GM12878 (cell line): ENCODE data around the gene ABCF1. TPM values are rescaled to one million over a fixed set of nuclear protein-coding genes. Genes with fewer than 3 reads are reported as not detected.
A peak's percentile ranks its signal among the peaks of the same experiment; 100 is the strongest.

Source experiments
- ATAC-seq: fragments of 200-7000 bp; cut with Tn5 transposase; 3 replicates; pipeline ENCODE4 v1.9.1; 2020; ENCODE audit warnings: mild to moderate bottlenecking, moderate library complexity
- BruUV-seq: library from RNA; stranded (reverse); fragments of 400-500 nt; replicated peaks from 2 replicates; lab custom pipeline; 2021; lab: Mats Ljungman, UMichigan
- CTCF ChIA-PET: fragments of 300-600 bp; sonication (Branson Sonifier 250); formaldehyde crosslinking; extraction: SDS; loops from one replicate; lab custom pipeline; 2021; ENCODE audit warnings: inconsistent platforms; lab: Yijun Ruan, JAX
- POLR2A ChIA-PET: fragments of 350-600 bp; formaldehyde crosslinking; extraction: SDS; loops from one replicate; lab custom pipeline; 2021; ENCODE audit warnings: inconsistent platforms; lab: Charles Lee
- RAD21 ChIA-PET: fragments of 300-600 bp; sonication (Branson Sonifier 250); formaldehyde crosslinking; loops from one replicate; lab custom pipeline; 2023; ENCODE audit warnings: antibody characterized with exemption; ENCODE audit not compliant: unreplicated experiment; lab: Charles Lee
- SMC1A ChIA-PET: fragments of 300-600 bp; sonication (Branson Sonifier 250); formaldehyde crosslinking; loops from one replicate; lab custom pipeline; 2023; ENCODE audit not compliant: unreplicated experiment, uncharacterized antibody; lab: Charles Lee
- DNase-seq: peaks from one replicate; pipeline ENCODE4 v3.0.0-alpha.2; 2011; ENCODE audit warnings: low read depth, low spot score
- FAIRE-seq: peaks from 3 replicates; lab custom pipeline; 2011; peaks lifted over from hg19 to GRCh38; lab: Jason Lieb, UNC
- H2AFZ ChIP-seq: 2 replicates; pipeline ENCODE4 v1.6.0; 2011; ENCODE audit warnings: low read depth, low read length, control low read depth; ENCODE audit not compliant: control insufficient read depth
- H3K27ac ChIP-seq: 2 replicates; pipeline ENCODE4 v1.5.1; 2011; ENCODE audit warnings: control low read depth; ENCODE audit not compliant: control insufficient read depth, insufficient read depth
- H3K27me3 ChIP-seq, 2 experiments: replicated peaks in 1 of 2; 2 replicates each; pipeline versions ENCODE4 v1.6.0 to v1.6.1; 2011; ENCODE audit warnings: low read length in 1 of 2; ENCODE audit not compliant: control insufficient read depth in 2 of 2, insufficient read depth in 2 of 2
- H3K36me3 ChIP-seq, 2 experiments: 2 replicates each; pipeline ENCODE4 v1.5.1; 2011; ENCODE audit warnings: low read length in 1 of 2; ENCODE audit not compliant: control insufficient read depth in 2 of 2, insufficient read depth in 2 of 2
- H3K4me1 ChIP-seq: 2 replicates; pipeline ENCODE4 v1.6.1; 2011; ENCODE audit warnings: mild to moderate bottlenecking, low read length, moderate library complexity, mixed read lengths; ENCODE audit not compliant: control insufficient read depth, insufficient read depth
- H3K4me2 ChIP-seq: 2 replicates; pipeline ENCODE4 v1.6.0; 2011; ENCODE audit warnings: control low read depth; ENCODE audit not compliant: control insufficient read depth, insufficient read depth
- H3K4me3 ChIP-seq: fragments of 200-600 bp; sonication (generic); 2 replicates; pipeline ENCODE4 v1.5.1; 2016
- H3K79me2 ChIP-seq: 2 replicates; pipeline ENCODE4 v1.6.0; 2011; ENCODE audit warnings: low read length; ENCODE audit not compliant: control insufficient read depth, insufficient read depth
- H3K9ac ChIP-seq: 2 replicates; pipeline ENCODE4 v1.8.0; 2011; ENCODE audit warnings: low read length, control low read depth, mixed read lengths; ENCODE audit not compliant: control insufficient read depth, insufficient read depth
- H3K9me3 ChIP-seq: replicated peaks from 3 replicates; pipeline ENCODE4 v1.5.1; 2011; ENCODE audit warnings: mild to moderate bottlenecking, low read length; ENCODE audit not compliant: control insufficient read depth, insufficient read depth
- H4K20me1 ChIP-seq: 2 replicates; pipeline ENCODE4 v1.6.0; 2011; ENCODE audit not compliant: control insufficient read depth, insufficient read depth
- CEBPB ChIP-seq, 2 experiments: fragments of 150-350 bp in 1 of 2; IDR thresholded peaks; 2 replicates each; pipeline ENCODE4 v1.6.1; 2012 to 2014; ENCODE audit warnings: low read depth in 2 of 2, low read length in 2 of 2, borderline replicate concordance in 1 of 2, inconsistent platforms in 1 of 2
- ZNF217 ChIP-seq: fragments of 450-650 bp; IDR thresholded peaks from 2 replicates; pipeline ENCODE4 v1.6.1; 2017; ENCODE audit warnings: antibody characterized with exemption, mild to moderate bottlenecking
- WGBS: methylation state at CpG from one replicate; pipeline ENCODE4 v1.1.6; 2016; ENCODE audit warnings: low lambda C conversion rate; ENCODE audit not compliant: insufficient replicate concordance, insufficient coverage; ENCODE audit errors: missing lambda C conversion rate; 5-methylcytosine and 5-hydroxymethylcytosine counted together
- in situ Hi-C: fragments of 300-500 bp; cut with MboI; formaldehyde crosslinking; loops from 9 replicates; pipeline ENCODE4 v1.14.3; 2018; ENCODE audit warnings: mixed read lengths
- intact Hi-C: fragments of 100-400 bp; cut with micrococcal nuclease; formaldehyde crosslinking; loops from one replicate; pipeline ENCODE4 v1.14.2; 2022; ENCODE audit not compliant: unreplicated experiment
- polyA plus RNA-seq, 11 experiments: library from polyadenylated mRNA; depleted of rRNA in 4 of 11; unstranded in 6 of 11; stranded (reverse) in 5 of 11; fragments of >200 nt; fragmentation: Nextera tagmentation in 4 of 11; fragmentation: Illumina TruSeq in 1 of 11; extraction: Ambion mirVana in 4 of 11; extraction: Trizol in 1 of 11; gene quantifications; 1 replicate in 1 of 11; 2 replicates in 10 of 11; pipeline versions ENCODE4 v1.2.1 to v1.2.3, GENCODE V29; 2011 to 2016; ENCODE audit warnings: inconsistent platforms in 2 of 11, missing spikeins in 2 of 11, low read depth in 1 of 11
- total RNA-seq, 4 experiments: library from RNA; depleted of rRNA in 3 of 4; stranded (reverse); fragments of >200 nt in 3 of 4; fragmentation: Illumina TruSeq in 1 of 4; extraction: Trizol in 1 of 4; gene quantifications; 2 replicates each; pipeline versions ENCODE4 v1.2.1 to v1.2.3, GENCODE V29; 2013 to 2021
- TF ChIP-seq, protein P1 (sequence below): IDR thresholded peaks from 2 replicates; pipeline ENCODE4 v1.6.1; 2011; ENCODE audit warnings: low read depth, low read length, improper control_type of control experiment, borderline replicate concordance
- TF ChIP-seq, protein P2 (sequence below): fragments of 150-350 bp; IDR thresholded peaks from 2 replicates; pipeline ENCODE4 v1.6.1; 2016; ENCODE audit warnings: low read depth, low read length
- TF ChIP-seq, protein P3 (sequence below): fragments of 450-650 bp; IDR thresholded peaks from 2 replicates; pipeline ENCODE4 v1.6.1; 2016; ENCODE audit warnings: mild to moderate bottlenecking

The ABCF1 gene
- total and polyA plus RNA-seq, 10 of the 15 experiments (the other 5 are each of a cell fraction or from before 2014, with no cell fraction given) = 21.3 to 79.6 (median 55.9) TPM

DNA sequence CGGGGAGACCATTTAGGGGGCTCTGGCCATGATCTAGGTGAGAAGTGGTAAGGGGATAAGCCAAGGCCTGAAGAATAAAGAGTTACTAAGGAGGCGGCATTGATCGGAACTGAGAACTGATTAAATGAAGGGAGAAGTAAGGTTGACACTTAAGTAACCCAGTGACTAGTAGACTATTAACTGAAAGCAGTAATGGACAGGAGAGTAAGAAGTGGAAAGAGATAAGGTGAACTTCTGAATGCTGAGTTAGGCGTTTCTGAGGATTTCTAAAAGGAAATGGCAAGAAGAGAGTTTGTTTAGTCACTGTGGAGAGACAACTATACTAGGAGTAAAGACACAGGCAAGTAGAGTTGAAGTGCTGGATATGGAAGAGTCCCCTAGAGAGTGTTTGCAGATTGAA is 1.9 kb downstream of the ABCF1 start:
- Histone ChIP-seq H3K4me3 (peak overlapping the region; percentile 89; the same call in 1 of the 2 replicates), H3K4me1 (peaks cover 15% of the 10 kb centered on the region), H2AFZ (no peak overlapping the region), H3K79me2 (peaks cover 48% of the 10 kb centered on the region), H3K36me3 (peaks cover 11% of the 10 kb centered on the region in 2 experiments), H3K4me2 (peak overlapping the region; percentile 94), H3K27ac (no peak overlapping the region), H3K27me3 (no peaks in the 10 kb centered on the region), H3K9me3 (no peaks in the 10 kb centered on the region), H4K20me1 (peaks cover 6% of the 10 kb centered on the region; the same call in 1 of the 2 replicates), H3K9ac (peak overlapping the region; percentile 24; the same call in 1 of the 2 replicates)
- no peak for ATAC-seq
- ChIA-PET SMC1A (interaction anchor here (1.0 to 1.4 kb wide), 2 partner anchors 25 to 514 kb away, joined by 3 read pairs; no protein-coding TSS in a partner anchor), RAD21 (interaction anchor here (1.3 kb wide), 1 partner anchor 29 kb away, joined by 5 read pairs; no protein-coding TSS in a partner anchor), POLR2A (interaction anchor here (0.6 to 1.2 kb wide), 3 partner anchors 19 to 45 kb away, joined by 4 to 8 read pairs (median 4); partner anchors contain the start of genes MRPS18B and PPP1R10), CTCF (interaction anchor here (0.5 to 1.7 kb wide), 8 partner anchors 16 to 120 kb away, joined by 3 to 9 read pairs (median 4); partner anchors contain the start of gene PRR3)
- no peak for TF ChIP-seq CEBPB (IDR thresholded peaks at IDR 0.05; ENCODE audit: borderline replicate concordance in 1 of 2, low read depth in 2 of 2, low read length in 2 of 2)
- TF ChIP-seq, protein P1, sequence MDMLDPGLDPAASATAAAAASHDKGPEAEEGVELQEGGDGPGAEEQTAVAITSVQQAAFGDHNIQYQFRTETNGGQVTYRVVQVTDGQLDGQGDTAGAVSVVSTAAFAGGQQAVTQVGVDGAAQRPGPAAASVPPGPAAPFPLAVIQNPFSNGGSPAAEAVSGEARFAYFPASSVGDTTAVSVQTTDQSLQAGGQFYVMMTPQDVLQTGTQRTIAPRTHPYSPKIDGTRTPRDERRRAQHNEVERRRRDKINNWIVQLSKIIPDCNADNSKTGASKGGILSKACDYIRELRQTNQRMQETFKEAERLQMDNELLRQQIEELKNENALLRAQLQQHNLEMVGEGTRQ = no peak
- TF ChIP-seq, protein P2, sequence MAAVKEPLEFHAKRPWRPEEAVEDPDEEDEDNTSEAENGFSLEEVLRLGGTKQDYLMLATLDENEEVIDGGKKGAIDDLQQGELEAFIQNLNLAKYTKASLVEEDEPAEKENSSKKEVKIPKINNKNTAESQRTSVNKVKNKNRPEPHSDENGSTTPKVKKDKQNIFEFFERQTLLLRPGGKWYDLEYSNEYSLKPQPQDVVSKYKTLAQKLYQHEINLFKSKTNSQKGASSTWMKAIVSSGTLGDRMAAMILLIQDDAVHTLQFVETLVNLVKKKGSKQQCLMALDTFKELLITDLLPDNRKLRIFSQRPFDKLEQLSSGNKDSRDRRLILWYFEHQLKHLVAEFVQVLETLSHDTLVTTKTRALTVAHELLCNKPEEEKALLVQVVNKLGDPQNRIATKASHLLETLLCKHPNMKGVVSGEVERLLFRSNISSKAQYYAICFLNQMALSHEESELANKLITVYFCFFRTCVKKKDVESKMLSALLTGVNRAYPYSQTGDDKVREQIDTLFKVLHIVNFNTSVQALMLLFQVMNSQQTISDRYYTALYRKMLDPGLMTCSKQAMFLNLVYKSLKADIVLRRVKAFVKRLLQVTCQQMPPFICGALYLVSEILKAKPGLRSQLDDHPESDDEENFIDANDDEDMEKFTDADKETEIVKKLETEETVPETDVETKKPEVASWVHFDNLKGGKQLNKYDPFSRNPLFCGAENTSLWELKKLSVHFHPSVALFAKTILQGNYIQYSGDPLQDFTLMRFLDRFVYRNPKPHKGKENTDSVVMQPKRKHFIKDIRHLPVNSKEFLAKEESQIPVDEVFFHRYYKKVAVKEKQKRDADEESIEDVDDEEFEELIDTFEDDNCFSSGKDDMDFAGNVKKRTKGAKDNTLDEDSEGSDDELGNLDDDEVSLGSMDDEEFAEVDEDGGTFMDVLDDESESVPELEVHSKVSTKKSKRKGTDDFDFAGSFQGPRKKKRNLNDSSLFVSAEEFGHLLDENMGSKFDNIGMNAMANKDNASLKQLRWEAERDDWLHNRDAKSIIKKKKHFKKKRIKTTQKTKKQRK = no peak
- TF ChIP-seq, protein P3, sequence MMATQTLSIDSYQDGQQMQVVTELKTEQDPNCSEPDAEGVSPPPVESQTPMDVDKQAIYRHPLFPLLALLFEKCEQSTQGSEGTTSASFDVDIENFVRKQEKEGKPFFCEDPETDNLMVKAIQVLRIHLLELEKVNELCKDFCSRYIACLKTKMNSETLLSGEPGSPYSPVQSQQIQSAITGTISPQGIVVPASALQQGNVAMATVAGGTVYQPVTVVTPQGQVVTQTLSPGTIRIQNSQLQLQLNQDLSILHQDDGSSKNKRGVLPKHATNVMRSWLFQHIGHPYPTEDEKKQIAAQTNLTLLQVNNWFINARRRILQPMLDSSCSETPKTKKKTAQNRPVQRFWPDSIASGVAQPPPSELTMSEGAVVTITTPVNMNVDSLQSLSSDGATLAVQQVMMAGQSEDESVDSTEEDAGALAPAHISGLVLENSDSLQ = no peak
- TF ChIP-seq ZNF217 = no peak
- no peak for FAIRE-seq
- 46% methylated on average over 4 of the region's 4 CpGs for WGBS
- in situ Hi-C loops (no loop called here), intact Hi-C loops (no loop called here)
- no peak for DNase-seq
- BruUV-seq = no TSS peak
